ENCODE results near the gene NAP1L4.
A peak's percentile ranks its signal among the peaks of the same experiment; 100 is the strongest.

NAP1L4 gene

DNA sequence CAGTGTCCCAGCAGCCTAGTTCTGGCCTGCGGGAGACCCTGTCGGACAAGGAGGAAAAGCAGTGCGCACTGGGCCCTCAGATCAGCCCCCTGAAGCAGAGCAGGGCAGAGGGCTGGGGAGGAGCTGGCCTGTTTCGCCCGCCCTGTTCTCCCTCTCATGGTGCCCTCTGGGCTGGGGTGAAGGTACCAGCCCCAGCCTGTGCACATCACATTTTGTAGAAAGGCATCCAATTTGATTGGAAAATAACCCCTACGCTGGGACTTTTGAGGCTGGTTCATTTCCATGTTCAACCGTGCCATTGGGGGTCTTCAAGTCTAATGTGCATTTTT lies 832 bp upstream of the NAP1L4 start:
- DNase-seq (ENCODE audit: low read depth in 3 of 3): no peak

DNA sequence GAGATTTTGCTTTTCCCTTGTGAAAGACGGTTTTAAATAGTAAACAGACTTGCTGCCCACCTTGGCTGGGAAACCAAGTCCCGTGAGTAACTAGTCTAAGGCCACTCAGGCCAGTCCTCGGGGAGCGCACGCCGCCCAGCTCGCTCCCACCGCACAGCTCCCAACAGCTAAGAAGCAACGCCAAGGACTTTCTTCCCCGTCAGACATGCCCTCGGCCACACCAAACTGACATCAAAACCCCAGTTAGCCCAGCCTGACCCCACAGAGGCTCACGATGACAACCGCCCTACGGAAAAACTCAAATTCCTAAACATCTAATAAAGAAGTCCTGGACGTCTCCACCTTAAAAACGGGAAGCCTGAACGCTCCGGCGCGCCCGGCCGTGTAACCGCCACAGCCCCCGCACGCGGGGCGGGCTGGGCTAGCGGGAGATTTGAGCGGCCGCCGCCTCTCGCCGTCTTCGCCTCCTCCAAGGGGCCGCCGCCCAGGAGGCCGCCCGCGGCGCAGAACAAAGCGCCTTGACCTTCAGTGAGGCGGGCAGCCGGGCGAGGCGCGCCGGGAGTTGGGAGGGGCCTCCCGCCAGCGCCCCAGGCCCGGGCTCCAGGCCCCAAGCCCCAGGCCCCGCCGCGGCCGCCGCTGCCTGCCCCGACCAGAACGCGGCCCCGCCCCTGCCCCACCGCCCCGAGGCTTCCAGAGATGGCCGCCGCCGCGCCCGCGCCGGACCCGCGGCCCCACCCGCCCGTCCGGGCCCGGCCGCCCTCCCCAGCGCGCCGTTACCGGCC lies 486 bp downstream of the NAP1L4 start:
- no peak for DNase-seq (ENCODE audit: low read depth in 3 of 3)

DNA sequence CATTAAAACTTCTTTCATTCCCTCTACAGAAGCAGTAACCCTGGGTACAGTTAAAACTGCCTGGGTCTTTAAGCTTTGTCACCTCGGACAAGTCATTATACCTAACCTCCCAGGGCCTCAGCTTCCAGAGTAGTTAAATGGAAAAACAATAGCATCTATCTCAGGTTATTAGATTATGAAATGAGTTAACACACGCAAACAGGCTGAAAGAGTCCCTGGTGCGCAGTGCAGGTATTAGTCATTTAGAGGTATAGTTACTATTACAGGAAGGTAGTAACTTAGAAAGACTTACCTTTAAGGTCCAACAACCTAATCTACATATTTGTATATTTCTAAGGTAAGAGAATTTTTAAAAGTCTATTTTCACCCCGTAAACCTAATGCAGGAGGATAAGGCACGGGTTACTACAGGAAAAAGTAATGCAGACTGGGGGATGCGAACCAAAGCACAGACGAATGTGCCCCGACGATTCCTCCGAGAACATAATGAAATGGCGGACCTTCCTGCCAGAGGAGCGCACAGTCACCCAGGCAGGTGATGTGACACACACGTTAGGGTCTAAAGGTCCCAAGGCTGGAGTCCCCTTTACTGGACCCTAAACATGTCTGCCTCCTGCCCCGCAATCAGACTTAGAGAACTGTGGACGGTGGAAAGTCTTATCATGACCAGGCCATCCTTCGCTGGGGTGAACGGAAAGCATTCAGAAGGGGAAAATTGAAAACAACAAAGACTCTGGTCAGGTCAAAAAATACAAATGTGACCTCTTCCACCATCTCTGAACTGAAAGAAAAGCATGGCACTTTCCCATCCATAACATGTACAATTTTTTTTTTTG lies 1.3 kb downstream of the NAP1L4 start:
- peak in 1 of 3 donors; percentile 49 for DNase-seq (ENCODE audit: low read depth in 3 of 3)

DNA sequence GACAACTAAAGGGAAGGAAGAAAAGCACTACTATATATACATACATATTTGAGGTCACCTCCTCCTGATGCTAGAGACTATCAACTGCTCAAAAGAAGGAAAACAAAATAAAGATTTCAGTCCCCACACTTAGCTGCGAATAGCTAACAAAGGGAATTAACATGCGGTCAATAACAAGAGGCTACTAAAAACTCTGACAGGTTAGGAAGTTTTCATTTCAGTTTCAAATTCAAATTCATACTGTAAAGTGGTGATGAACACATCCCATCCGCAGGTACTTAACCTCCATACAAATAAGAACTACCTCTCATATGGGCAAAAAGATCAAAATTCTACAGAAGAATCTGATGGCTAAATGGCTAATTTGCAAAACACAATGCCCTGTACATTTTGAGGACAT lies 2.6 kb downstream of the NAP1L4 start:
- no peak for DNase-seq (ENCODE audit: low read depth in 3 of 3)

DNA sequence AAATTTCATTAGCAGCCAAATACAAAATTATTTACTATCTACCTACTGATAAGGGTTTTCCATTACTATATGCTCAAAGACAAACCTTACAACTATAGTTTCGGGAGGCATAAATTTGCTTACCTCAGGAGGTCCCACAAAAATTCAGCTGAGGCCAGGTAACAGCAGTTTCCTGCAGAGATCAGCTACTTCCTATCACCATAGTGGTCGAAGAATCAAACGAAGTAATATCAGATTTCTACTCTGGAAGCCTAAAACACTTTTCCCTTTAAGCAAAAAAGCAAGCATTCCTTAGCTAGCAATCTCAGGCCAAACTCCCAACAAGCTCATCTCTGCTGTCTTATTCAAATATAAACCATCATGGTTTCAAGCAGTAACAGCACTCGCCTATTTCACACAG lies 3.1 kb downstream of the NAP1L4 start:
- DNase-seq (ENCODE audit: low read depth in 3 of 3): no peak

DNA sequence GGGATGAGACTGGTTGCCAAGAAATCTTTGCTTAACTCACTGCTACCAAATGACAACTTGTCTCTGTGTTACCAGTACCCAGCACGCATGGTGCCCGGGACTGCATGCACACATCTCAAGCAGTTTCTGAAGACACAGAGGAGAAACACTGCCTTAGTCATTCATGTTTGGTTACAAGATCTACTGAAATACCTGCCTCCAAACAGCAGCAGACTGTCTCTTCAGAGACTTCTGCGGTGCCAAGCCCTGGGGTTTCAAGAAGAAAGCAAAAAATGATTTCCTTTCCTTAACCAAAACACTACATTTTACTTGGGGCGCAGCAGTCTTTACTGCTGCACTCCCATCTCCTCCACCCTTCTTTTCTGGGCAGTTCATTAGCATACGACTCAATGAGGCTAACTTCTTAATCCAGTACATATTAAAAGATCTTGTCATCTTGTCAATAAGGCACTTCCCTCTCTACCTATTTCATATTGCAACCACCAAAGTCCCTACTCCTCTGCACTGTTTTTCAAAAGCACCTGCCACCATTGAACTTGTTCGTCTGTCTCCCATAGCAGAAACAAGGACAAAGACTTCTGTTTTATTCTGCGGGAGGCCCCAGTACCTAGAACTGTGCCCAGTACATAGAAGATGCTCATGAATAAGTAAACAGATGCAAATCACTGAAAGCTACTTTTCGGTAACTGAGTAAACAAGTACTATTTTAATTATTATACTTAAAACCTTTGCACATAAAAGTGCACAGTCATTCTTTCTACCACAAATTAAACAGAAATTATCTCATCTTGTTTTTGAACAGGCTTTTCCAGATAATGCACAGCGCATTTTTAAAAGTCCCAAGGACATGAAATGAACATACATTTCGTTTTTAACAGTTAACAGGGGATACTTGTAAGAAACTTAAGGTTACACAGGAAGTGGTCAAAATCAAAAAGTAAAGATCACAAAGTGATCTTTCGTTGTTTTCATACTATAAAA lies 4.0 kb downstream of the NAP1L4 start:
- DNase-seq (ENCODE audit: low read depth in 3 of 3): peak in 2 of 3 donors; percentile 16 to 31

DNA sequence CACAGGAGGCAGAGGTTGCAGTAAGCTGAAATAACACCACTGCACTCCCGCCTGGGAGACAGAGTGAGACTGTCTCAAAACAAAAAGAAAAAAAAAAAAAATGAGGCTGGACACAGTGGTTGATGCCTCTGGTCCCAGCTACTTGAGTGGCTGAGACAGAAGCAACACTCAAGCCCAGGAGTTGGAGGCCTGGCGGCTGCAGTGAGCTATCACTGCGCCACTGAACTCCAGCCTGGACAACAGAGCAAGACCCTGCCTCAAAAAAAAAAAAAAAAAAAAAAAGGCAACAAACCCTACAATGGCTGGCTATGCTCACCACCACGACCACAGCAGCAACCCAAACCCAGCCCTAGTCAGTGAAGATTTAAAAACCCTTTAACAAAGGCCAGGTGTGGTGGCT lies 8.2 kb downstream of the NAP1L4 start:
- no peak for DNase-seq (ENCODE audit: low read depth in 3 of 3)

DNA sequence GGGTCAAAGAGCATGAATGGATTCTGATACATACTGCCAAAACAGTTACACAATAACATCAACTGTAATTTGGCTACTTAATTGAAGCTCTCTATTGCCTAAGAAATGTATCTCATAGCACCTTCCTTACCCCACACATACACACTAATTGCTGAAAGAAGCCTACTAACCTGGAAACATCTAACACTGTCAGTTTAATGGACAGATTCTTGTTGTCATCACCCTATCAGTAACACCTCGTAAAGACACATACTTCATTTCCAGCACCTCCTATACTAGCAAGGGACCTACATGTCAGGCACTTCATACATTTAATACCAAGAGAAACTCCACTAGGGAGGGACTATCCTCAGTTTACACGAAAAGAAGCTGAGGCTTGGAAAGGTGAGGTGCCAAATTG lies 9.9 kb downstream of the NAP1L4 start:
- no peak for DNase-seq (ENCODE audit: low read depth in 3 of 3)

DNA sequence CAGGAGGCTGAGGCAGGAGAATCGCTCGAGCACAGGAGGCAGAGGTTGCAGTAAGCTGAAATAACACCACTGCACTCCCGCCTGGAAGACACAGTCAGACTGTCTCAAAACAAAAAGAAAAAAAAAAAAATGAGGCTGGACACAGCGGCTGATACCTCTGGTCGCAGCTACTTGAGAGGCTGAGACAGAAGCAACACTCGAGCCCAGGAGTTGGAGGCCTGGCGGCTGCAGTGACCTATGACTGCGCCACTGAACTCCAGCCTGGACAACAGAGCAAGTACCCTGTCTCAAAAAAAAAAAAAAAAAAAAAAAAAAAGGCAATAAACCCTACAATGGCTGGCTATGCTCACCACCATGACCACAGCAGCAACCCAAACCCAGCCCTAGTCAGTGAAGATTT lies 11.0 kb downstream of the NAP1L4 start:
- DNase-seq (ENCODE audit: low read depth in 3 of 3): no peak

DNA sequence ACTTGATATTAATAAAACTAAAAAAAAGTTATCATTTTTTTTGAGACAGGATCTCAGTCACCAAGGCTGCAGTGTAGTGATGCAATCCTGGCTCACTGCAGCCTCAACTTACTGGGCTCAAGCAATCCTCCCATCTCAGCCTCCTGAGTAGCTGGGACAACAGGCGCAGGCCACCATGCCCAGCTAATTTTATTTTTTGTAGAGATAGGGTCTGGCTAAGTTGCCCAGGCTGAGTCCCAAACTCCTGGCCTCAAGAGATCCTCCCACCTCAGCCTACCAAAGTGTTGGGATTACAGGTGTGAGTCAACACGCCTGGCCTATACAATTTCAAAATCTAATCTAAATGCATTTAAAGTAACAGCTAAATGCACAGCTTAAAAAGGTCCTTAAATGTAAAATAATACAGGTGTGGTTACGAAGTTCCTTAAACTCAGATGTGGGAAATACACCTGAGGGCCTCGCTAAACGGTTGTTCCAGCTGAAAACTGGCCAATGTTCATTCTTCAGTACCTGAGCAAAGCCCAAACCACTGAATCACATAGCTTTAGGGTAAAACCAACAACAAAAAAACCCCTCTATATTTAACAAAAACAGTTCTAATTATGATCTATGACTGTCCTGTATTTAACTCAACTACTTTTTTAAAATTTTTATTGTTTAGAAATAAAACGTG lies 11.8 kb downstream of the NAP1L4 start:
- DNase-seq (ENCODE audit: low read depth in 3 of 3): no peak

DNA sequence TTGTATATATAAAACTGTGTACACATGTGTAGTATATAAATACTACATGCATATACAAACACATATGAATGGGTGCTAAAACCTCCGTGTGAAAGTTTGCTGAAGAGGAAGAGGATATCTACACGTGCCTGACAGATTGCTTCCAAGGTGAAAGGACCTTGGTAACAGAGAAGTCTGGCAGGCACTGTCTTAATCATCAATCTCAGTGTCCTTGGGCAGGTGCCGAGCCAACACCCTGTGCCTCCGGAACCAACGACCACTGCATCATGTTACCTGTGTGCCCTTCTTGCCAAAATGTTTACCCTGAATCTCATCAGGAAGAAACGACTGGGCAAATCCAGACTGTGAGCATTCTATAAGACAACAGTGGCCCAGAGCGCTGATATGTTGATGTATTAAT lies 15.0 kb downstream of the NAP1L4 start:
- DNase-seq (ENCODE audit: low read depth in 3 of 3): no peak

DNA sequence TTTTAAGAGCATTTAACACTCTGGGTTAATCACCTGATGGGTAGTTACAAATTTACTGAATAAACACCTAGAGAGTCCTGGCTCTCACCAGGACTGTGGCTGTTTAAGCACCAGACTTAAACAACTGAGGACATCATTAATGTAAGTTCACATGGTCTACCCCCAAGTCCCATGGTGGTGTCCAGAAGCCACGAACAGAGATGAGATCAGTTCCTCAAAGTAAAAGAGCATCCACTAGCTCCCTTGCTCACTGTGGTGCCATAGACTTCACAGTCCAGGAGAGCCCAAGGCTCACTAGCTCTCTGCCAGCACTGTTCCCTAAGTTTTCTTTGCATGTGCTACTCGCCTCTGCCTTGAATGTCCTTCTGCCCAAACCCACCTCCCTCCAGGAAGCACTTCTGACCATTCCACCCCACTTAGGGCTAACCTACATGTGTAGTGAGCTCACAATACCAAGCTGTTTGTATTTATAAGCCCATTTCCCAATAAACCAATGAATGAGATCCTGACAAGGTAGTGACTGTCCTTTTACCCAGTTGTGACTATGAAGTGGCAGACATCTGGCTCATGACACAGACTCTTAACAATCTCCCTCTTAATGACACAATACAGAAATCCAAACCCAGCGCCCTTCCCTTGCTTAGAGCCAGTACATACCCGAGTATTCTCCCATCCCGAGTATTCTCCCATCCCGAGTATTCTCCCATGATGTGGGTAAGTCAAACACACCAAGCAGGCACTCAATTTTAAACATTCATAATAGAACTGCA lies 15.7 kb downstream of the NAP1L4 start:
- DNase-seq (ENCODE audit: low read depth in 3 of 3): no peak

DNA sequence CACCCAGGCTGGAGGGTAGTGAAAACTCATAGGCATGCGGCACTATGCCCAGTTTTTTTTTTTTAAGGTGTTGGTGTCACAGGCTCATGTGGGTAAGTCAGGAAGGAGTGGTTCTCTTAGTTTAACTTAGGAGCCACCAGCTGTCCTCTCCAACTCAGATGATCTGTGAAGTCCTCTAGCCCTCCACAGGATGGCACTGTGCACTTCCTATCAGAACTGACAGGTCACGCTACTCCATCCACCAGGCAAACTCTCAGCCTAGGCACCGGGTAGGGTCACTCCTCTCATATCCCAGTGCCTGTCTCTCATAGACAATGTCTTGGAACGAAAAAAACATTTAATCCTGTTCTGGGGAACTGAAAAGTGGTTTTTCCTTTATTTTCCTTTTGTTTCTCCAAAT lies 16.5 kb downstream of the NAP1L4 start:
- no peak for DNase-seq (ENCODE audit: low read depth in 3 of 3)

DNA sequence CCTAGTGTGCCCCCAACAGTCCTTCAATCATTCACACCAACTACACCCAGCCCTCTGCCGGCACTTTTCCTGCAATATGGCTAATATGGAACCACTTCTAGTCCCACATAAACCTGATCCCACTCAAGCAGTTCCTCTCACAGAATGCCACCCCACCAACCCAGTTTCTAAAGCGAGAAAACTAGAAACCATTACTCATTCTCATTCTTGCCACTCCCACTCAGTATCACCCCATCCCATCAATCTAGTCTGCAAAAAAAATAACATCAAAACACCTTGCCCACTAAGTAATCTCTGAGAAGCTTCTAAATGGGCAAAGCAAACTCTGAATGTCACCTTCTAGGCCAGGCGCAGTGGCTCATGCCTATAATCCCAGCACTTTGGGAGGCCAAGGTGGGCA lies 17.9 kb downstream of the NAP1L4 start:
- no peak for DNase-seq (ENCODE audit: low read depth in 3 of 3)

DNA sequence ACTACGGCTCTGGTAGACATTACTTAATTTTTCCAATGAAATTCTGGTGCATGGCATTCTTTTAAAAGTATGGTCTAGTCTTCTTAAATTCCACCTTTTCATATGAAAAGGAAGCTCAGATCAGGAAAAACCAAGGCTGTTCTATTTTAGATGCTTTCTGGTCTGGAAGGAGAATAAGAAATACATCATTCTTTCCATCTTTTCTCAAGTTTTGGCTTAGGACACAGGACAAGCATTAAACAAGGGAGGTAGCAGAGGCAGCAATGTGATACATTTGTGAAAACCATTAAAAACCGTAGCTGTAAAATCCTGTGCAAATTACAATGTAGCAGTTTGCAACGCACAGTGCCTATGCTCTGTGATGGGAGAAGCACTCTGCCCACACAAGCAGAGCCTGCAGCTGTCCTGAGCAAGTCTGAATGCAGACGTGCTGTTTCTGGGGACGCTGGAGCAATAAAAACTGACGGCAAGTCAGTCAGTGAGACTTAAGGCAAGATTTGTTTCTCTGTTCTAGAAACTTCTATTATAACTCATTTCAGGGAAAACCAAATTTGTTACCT lies 23.7 kb downstream of the NAP1L4 start:
- no peak for DNase-seq (ENCODE audit: low read depth in 3 of 3)

DNA sequence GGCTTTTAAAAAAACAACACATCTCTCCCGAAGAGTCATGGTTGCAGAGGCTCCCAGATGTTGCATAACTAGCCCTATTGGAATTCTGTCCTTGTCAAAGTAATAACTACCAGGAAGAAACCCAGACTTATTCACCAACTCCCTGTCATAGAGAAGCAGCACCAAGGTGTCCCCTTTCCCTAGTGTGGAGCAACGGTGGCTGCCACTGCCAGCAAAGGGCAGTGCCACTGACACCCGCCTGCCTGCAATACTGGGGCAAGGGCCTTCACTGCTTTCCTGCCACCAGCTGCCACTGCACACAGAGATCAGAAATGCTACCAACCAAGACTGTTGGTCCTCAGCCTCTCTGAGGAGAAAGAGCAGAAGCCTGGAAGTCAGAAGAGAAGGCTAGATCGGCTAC lies 27.3 kb downstream of the NAP1L4 start:
- DNase-seq (ENCODE audit: low read depth in 3 of 3): no peak

DNA sequence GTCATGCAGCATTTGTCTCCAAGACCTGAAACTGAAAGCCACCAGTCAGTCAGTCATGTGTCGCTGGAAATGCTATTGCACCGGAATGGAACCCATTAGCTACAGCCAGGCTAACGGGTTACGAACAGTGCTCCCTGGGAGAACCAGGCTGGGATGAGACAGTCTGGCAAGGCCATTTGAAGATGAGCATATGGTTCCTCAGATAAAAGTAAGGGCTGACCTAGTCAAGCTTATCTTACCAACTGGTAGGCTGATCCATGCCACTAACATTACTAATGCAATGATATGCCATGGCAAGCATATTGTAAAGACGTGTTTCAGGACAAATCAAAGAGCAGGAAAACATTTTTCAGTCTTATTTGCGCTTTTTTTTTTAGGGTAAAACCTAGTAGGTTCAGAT lies 28.4 kb downstream of the NAP1L4 start:
- DNase-seq (ENCODE audit: low read depth in 3 of 3): no peak

DNA sequence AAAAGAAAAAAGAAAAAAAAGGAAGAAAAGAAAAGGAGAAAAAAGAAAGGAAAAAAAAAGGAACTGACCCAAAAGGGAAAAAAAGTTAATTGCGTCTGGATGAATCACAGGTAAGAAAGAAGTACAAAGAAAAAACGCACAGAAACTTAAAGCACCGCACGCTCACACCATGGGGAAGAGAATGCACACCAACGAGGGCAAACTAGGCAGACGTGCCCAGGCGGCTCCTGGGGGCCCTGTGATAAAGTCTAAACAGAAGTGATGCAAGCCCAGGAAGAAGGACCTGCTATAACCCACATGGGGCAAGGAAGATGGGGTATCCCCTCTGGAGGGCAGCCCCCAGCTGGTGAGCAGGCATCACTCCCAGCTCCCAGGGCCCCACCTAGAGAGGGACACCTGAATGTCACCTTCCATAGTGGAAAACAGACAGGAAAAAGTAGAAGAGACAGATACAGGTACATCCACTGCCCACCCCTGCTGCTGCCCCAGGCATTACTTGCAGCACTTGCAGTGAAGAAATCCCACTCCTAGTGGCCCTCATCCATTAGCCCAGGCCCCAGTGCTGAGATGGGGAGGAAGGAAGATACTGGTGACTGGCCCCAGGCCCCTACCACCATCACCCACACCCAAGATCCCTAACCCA lies 28.9 kb downstream of the NAP1L4 start:
- DNase-seq (ENCODE audit: low read depth in 3 of 3): no peak

DNA sequence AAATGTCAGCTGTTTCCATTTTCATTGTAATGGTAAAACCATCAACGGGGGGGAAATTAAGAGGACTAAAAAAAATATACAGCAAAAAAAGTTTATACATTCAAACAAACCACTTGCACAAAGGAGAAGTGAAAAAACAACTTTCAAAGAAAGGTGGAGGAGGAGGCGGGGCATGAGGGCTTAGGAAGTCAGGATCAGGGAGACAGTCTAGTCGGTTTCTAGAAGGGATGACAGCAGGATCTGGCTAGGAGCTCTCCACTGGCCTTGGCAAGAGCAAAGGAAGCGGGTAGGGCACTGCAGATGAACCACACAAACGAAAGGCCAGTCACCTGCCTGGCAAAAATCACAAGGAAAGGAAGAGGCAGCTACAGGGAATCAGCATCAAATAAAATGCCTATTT lies 31.0 kb downstream of the NAP1L4 start:
- no peak for DNase-seq (ENCODE audit: low read depth in 3 of 3)

DNA sequence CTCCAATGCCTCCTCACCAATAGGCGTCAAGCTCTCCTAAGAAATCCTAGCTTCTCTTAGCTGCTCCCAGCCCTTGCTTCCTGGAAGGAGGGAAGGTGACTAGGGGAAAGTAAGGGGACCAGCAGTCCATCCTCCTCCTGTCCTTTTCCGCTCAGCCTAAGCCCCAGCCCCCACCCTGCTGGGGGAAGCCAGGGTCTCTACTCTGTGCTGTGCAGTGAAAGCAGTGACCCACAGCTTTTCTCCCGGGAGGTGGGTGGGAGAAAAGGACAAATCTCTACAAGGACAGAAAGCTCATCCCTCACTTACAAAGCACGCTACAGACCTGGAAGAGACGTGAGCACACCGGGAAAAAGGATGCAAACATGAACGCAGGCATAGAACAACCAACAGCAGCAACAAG lies 32.0 kb downstream of the NAP1L4 start:
- no peak for DNase-seq (ENCODE audit: low read depth in 3 of 3)

All from stimulated activated CD4-positive, alpha-beta T cell treated with anti-CD3 and anti-CD28 coated beads, TNF-alpha, amount 100 ng/mL, for 48 hours (primary cell).